ENCODE data around the gene EPS8L1. TPM values are rescaled to one million over a fixed set of nuclear protein-coding genes. Genes with fewer than 3 reads are reported as not detected.

The EPS8L1 gene
- total RNA-seq, 4 donors from 2014 or later = 60.6 to 84.8 (median 73.3) TPM

- no peaks in the 10 kb centered on the region for H3K9me3 ChIP-seq
- peaks cover 36 to 48% of the 10 kb centered on the region in 2 donors for H3K4me1 ChIP-seq
- 14 to 21% methylated on average over 11 to 12 of the region's 12 CpGs for WGBS, 2 donors
- no peaks in the 10 kb centered on the region for H3K27me3 ChIP-seq
- intact Hi-C loops (cut with DNase I) = no loop called here
- peaks cover 5 to 9% of the 10 kb centered on the region in 2 donors for H3K36me3 ChIP-seq
- H3K27ac ChIP-seq = peak overlapping the region; percentile 85 to 94 (median 85)
- H3K4me3 ChIP-seq (replicated peaks in 1 of 3) = no peak overlapping the region
- DNase-seq = peak; percentile 96 to 99
- TF ChIP-seq CTCF (IDR thresholded peaks at IDR 0.05) = peak in 1 of 6 experiments; percentile 7
- peak in 1 of 2 donors; percentile 25 for TF ChIP-seq POLR2A (IDR thresholded peaks at IDR 0.05)
Measured at GRCh38 chr19:55113570-55114039, 37.9 kb downstream of the EPS8L1 start.

- peaks cover 4 to 5% of the 10 kb centered on the region in 2 donors for H3K36me3 ChIP-seq
- no peak overlapping the region for H3K4me3 ChIP-seq (replicated peaks in 1 of 3)
- no peaks in the 10 kb centered on the region for H3K27me3 ChIP-seq
- TF ChIP-seq POLR2A (IDR thresholded peaks at IDR 0.05) (no peak), CTCF (IDR thresholded peaks at IDR 0.05) (no peak)
- WGBS, 2 donors = 90 to 95% methylated on average over 7 of the region's 9 CpGs
- intact Hi-C loops (cut with DNase I) = no loop called here
- H3K27ac ChIP-seq = peak overlapping the region in 2 of 3 donors; percentile 85 to 94
- H3K4me1 ChIP-seq = peaks cover 36 to 51% of the 10 kb centered on the region in 2 donors
- no peaks in the 10 kb centered on the region for H3K9me3 ChIP-seq
- DNase-seq = no peak
Measured at GRCh38 chr19:55114566-55115145, 39.0 kb downstream of the EPS8L1 start.

- Histone ChIP-seq H3K27ac (peak overlapping the region; percentile 5 to 94 (median 72)), H3K27me3 (no peaks in the 10 kb centered on the region), H3K4me1 (peaks cover 36 to 51% of the 10 kb centered on the region in 2 donors), H3K4me3 (replicated peaks in 1 of 3) (peak overlapping the region in 1 of 3 donors; percentile 77), H3K36me3 (peaks cover 0 to 5% of the 10 kb centered on the region in 2 donors), H3K9me3 (no peaks in the 10 kb centered on the region)
- TF ChIP-seq POLR2A (IDR thresholded peaks at IDR 0.05) (no peak), CTCF (IDR thresholded peaks at IDR 0.05) (no peak)
- no peak for DNase-seq
- 73 to 75% methylated on average over 13 of the region's 13 CpGs for WGBS, 2 donors
- intact Hi-C loops (cut with DNase I) = no loop called here
Measured at GRCh38 chr19:55115446-55116065, 39.9 kb downstream of the EPS8L1 start.

- WGBS, 2 donors = 6 to 8% methylated on average over 25 of the region's 25 CpGs
- peaks cover 0 to 5% of the 10 kb centered on the region in 2 donors for H3K36me3 ChIP-seq
- TF ChIP-seq POLR2A (IDR thresholded peaks at IDR 0.05) (no peak), CTCF (IDR thresholded peaks at IDR 0.05) (no peak)
- H3K4me1 ChIP-seq = peaks cover 36 to 51% of the 10 kb centered on the region in 2 donors
- intact Hi-C loops (cut with DNase I) = no loop called here
- peak overlapping the region; percentile 35 to 72 (median 69) for H3K27ac ChIP-seq
- H3K4me3 ChIP-seq (replicated peaks in 1 of 3) = peak overlapping the region; percentile 75 to 91 (median 77)
- no peaks in the 10 kb centered on the region for H3K27me3 ChIP-seq
- DNase-seq = peak; percentile 18 to 45
- no peaks in the 10 kb centered on the region for H3K9me3 ChIP-seq
Measured at GRCh38 chr19:55116232-55116858, 40.7 kb downstream of the EPS8L1 start.

Measured in thyroid gland (tissue), 4 donors.